GM19193 (cell line): ENCODE measurements around the gene RFX8.

Source experiments
- POLR2A ChIP-seq: IDR thresholded peaks from 4 replicates; pipeline ENCODE4 v1.6.1; 2011; ENCODE audit not compliant: insufficient read depth, insufficient read length; ENCODE audit errors: extremely low read depth

The RFX8 gene

DNA sequence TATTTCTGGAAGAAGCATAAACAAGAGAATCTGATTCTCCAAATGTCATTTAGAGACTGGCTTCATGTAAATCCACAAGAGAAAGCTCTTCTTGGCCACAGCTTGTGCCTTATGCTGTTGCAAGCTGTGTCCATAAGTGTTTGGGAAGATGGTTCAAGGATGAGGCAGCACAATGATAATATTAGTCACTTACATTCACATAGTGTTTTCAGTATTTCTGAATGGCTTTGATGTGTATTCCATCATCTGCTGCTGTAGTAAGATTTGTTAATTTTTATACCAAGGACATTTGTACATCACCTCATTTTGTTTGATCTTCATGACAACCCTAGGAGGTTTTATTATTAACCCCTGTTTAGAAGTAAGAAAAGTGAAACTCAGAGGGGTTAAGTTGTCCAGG is 117.5 kb downstream of the RFX8 start:
- TF ChIP-seq POLR2A, result no peak

DNA sequence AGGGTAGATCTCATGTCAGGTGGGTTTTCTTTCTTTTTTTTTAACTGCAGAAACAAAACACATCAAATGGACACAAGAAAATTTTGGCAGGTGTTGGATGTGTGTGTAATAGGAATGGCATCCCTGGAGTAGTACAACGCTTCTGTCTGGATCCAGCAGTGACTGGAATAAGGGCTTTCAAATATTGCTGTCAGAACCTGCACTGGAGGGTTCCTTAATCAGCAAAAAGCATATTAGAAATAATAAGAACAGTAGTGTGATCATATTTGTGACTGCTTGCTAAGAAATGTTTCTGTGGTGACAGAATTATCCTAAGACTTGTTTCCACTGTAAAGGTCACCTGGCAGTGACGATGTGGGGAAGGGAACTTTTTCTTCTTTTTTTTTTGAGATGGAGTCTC is 118.4 kb downstream of the RFX8 start:
- no peak for TF ChIP-seq POLR2A

DNA sequence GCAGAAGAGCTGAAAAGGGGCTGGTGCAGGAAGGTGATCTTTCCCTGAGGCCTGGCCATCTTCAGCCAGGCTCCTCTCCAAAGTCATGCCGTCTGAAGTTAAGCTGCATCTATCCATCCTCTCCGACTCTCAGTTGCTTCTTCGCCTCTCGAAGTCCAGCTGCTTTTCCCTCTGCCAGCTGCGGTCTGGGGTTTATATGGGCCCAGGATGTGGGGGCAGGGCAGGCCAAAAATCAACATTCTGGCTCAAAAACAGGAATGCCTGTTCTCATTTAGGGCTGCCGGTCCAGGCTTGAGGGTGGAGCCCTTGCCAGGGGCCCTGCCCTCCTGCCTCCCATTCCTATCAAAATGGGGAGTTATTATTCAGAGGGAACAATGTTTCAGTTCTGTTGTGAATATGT is 118.9 kb downstream of the RFX8 start:
- no peak for TF ChIP-seq POLR2A

DNA sequence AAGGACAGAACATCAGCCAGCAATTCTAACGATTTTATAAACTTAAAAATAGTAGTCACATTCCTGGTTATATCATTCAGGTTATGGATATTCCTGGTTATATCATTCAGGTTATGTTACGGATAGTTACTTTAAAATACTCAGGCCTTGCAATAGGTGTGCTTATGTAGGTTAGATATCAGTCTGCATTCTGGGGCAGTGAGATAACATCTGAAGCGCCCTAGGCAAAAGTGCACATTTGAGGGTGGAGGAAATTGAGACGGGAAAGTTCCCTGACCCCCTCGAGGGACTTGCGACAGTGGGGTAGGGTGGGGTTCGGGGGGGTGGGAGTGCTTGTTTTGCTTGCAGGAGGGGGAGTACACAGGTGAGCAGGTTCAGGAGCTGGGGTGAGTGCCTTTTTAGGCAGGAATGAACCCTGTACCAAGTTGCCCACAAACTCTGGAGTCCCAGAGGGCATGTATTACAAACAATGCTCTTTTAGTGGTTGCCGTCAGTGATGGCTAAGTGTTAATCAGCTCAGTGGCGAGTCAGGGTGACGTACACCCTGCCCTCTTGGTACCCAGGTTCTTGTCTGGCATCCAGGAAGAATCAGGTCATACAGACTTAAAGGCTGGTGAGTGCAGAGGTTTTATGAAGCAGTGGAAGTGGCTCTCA is 119.4 kb downstream of the RFX8 start:
- no peak for TF ChIP-seq POLR2A

DNA sequence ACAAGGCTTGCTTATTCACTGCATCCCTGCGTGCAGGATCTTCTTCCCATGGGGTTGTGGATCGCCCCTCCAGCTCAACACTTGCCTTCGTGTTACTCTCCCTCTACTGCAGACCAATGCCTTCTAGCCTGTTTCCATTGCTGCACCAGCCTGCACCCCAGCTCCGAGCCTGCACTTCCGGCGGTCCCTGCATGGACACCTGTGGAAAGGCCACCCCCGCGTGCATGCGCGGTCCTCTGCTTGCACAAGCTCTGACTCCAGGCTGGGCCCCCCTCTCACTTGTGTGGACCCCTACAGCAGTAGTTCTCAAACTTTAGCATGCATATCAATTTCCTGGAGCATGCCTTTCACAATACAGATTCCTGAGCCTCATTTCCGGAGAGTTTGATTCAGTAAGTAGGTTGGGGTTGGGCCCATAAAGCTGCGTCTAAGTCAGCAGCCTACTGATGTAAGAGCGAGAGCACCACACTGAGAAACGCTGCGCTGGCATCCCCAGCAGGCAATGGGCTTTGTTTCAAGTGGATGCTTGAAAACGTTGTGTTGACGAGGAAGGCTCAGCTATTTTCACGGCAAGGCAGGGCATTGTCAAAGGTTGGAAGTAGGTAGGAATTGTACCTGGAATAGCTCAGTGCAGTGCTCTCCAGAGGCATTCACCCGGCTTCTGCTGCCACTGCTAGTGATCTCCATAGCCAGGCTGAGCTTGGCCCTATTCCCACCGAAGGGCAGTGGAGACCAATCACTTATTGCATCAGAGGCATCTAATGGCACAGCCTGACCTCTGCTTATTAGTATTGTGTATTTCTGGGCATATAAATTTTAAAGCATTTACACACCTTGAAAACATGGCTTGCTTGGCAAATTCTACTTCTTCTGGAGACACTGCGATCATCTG is 120.2 kb downstream of the RFX8 start:
- TF ChIP-seq POLR2A, result no peak

DNA sequence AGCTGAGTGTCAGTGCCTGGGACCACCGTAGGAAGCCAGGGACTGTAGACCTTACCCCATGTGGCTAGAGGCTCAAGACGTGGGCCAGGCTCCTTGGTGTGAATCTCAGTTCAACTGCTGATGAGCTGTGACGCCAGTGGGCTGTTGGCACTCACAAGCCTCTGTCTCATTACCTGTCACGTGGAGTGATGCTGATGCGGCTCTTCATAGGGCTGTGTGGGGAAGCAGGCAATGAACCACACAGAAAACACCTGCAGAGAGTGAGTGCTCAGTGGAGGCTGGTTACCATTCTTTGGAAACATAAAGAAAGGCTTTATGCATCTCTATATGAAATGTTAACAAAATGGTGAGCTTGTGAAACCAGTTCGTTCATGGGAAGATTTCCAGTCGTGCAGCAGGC is 123.7 kb downstream of the RFX8 start:
- no peak for TF ChIP-seq POLR2A

DNA sequence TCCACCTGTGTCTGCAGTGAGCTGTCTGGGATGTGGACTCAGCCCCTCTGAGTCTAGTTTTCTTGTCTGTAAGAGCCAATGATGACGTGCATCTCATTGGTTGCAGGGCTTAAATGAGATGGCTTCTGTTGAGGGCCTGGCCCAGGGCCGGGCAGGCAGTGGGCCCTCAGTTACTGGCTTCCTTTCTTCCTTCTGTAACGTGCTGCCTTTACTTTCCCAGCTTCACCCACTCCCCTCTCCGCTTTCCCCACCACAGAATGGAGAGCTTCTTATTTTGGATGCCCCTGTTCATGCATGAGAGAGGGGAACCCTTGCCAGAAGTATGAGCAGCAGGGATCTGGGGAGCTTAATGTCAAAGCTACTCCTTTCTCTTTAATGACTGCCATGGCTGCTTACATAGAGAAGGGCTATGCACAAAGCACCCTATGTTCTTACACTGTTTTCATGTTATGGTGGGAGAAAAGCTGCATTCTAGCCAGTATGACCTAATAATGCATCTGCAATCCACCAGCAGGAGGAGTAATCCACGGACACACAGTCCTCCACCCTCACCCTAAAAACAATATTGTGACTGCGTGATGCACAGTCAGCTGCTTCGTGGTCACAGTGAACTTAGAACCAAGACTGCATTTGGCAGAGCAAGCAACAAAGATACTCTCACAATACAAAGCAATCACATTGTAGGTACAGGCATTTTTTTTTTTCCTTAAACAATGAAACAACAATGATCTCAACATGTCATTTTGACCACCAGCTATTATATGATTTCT is 124.8 kb downstream of the RFX8 start:
- TF ChIP-seq POLR2A, result no peak

DNA sequence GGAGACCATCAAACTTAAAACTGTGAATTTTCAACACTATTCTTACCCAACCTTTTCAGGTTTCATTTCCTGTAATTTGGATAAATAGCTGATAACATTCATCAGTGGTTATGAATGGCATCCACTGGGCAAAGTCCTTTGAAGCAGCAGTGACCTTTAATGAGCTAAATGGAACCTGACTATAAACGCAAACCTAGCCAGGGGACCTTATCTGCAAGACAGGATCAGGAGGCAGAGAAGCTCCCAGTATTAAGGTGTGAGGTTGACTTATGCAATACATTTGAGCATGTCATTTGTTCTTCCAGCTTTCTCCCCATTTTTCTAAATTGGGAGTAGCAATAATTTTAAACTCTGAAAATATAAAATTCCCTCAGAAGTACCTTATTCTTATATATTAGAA is 126.0 kb downstream of the RFX8 start:
- TF ChIP-seq POLR2A, result no peak
